Endodermal cell (in vitro differentiated cells): Measurements from ENCODE around the gene PRDM16. TPM values are rescaled to one million over a fixed set of nuclear protein-coding genes. Genes with fewer than 3 reads are reported as not detected.

Experiments
- DNase-seq: peaks from one replicate; pipeline ENCODE4 v3.0.0-alpha.2; 2017
- H3K27ac ChIP-seq: 2 replicates; pipeline ENCODE4 v1.5.1; 2013; ENCODE audit warnings: mild to moderate bottlenecking, low read depth, low read length, moderate library complexity
- H3K27me3 ChIP-seq: 2 replicates; pipeline ENCODE4 v1.6.1; 2013; ENCODE audit warnings: mild to moderate bottlenecking, low read length, moderate library complexity; ENCODE audit not compliant: insufficient read depth, control insufficient read depth, poor library complexity, severe bottlenecking
- H3K36me3 ChIP-seq: 2 replicates; pipeline ENCODE4 v1.7.0; 2013; ENCODE audit warnings: mild to moderate bottlenecking, low read length, moderate library complexity; ENCODE audit not compliant: control insufficient read depth, insufficient read depth
- H3K4me1 ChIP-seq: one replicate; pipeline ENCODE4 v1.7.0; 2013; ENCODE audit warnings: low read length; ENCODE audit not compliant: control insufficient read depth, insufficient read depth
- H3K4me3 ChIP-seq: 2 replicates; pipeline ENCODE4 v1.5.1; 2013; ENCODE audit warnings: mild to moderate bottlenecking, low read length, moderate library complexity
- H3K9ac ChIP-seq: 2 replicates; pipeline ENCODE4 v1.6.1; 2013; ENCODE audit warnings: mild to moderate bottlenecking, low read length, moderate library complexity; ENCODE audit not compliant: poor library complexity, severe bottlenecking; ENCODE audit errors: extremely low read depth
- H3K9me3 ChIP-seq: 2 replicates; pipeline ENCODE4 v1.6.1; 2013; ENCODE audit warnings: mild to moderate bottlenecking, low read length, moderate library complexity; ENCODE audit not compliant: control insufficient read depth
- H3K27ac Mint-ChIP-seq: 2 replicates; pipeline ENCODE4 v1.8.0; 2020; ENCODE audit warnings: mixed read lengths
- H3K27me3 Mint-ChIP-seq: 2 replicates; pipeline ENCODE4 v1.8.0; 2021; ENCODE audit warnings: mild to moderate bottlenecking, mixed read lengths; ENCODE audit not compliant: insufficient read depth
- H3K36me3 Mint-ChIP-seq: 2 replicates; pipeline ENCODE4 v1.8.0; 2020; ENCODE audit warnings: low read depth, mixed read lengths
- H3K4me1 Mint-ChIP-seq: 2 replicates; pipeline ENCODE4 v1.8.0; 2020; ENCODE audit warnings: mixed read lengths
- H3K4me3 Mint-ChIP-seq: 2 replicates; pipeline ENCODE4 v1.8.0; 2020; ENCODE audit warnings: mild to moderate bottlenecking, moderate library complexity, mixed read lengths
- H3K9me3 Mint-ChIP-seq: 2 replicates; pipeline ENCODE4 v1.8.0; 2020; ENCODE audit warnings: mild to moderate bottlenecking, mixed read lengths
- CTCF ChIP-seq: fragments of 200-600 bp; sonication (generic); conservative IDR thresholded peaks from 2 replicates; pipeline ENCODE4 v1.5.0; 2021; ENCODE audit warnings: antibody characterized with exemption, mild to moderate bottlenecking
- WGBS, 2 experiments: methylation state at CpG; one replicate each; pipeline versions ENCODE4 v1.1.5 to v1.1.7; 2013; ENCODE audit warnings: missing lambda C conversion rate in 2 of 2, mixed read lengths in 1 of 2; ENCODE audit not compliant: insufficient coverage in 1 of 2, insufficient read length in 1 of 2; 5-methylcytosine and 5-hydroxymethylcytosine counted together
- total RNA-seq, 2 donors: library from RNA; stranded (reverse); fragmentation: NEBNext Ultra II Directional in 1 of 2; extraction: Animal tissue kit (Norgen Biotek cat#: 25700) in 1 of 2; gene quantifications; 2 replicates in 1 of 2; 3 replicates in 1 of 2; pipeline ENCODE4 v1.2.1, GENCODE V29; 2021

Gene PRDM16
- total RNA-seq, 2 donors from 2014 or later, result 2.1 to 4.0 TPM

- no peak overlapping the region for H3K9ac ChIP-seq
- H3K4me1 ChIP-seq, result no peaks in the 10 kb centered on the region
- DNase-seq, result no peak
- H3K27ac ChIP-seq, result no peak overlapping the region
- TF ChIP-seq CTCF, result no peak
- 88 to 92% methylated on average over 6 to 12 of the region's 12 CpGs for WGBS, 2 experiments
- Mint-ChIP-seq H3K36me3 (no peaks in the 10 kb centered on the region), H3K27ac (no peak overlapping the region), H3K4me1 (peaks cover 2% of the 10 kb centered on the region), H3K4me3 (no peak overlapping the region), H3K9me3 (no peaks in the 10 kb centered on the region), H3K27me3 (no peaks in the 10 kb centered on the region)
- no peaks in the 10 kb centered on the region for H3K36me3 ChIP-seq
- H3K4me3 ChIP-seq, result no peak overlapping the region
- H3K9me3 ChIP-seq, result no peaks in the 10 kb centered on the region
- no peaks in the 10 kb centered on the region for H3K27me3 ChIP-seq
These were observed 220.5 kb downstream of the PRDM16 start for GRCh38 chr1:3289502-3289901.

GRCh38 chr1:3290438-3290837 lies 221.4 kb downstream of the PRDM16 start:
- Mint-ChIP-seq H3K27ac (no peak overlapping the region), H3K36me3 (no peaks in the 10 kb centered on the region), H3K4me3 (no peak overlapping the region), H3K27me3 (no peaks in the 10 kb centered on the region), H3K9me3 (no peaks in the 10 kb centered on the region), H3K4me1 (peaks cover 2% of the 10 kb centered on the region)
- WGBS, 2 experiments, result 89 to 92% methylated on average over 15 to 17 of the region's 17 CpGs
- DNase-seq, result no peak
- Histone ChIP-seq H3K9me3 (no peaks in the 10 kb centered on the region), H3K9ac (no peak overlapping the region), H3K27me3 (no peaks in the 10 kb centered on the region), H3K36me3 (no peaks in the 10 kb centered on the region), H3K4me3 (no peak overlapping the region), H3K27ac (no peak overlapping the region), H3K4me1 (no peaks in the 10 kb centered on the region)
- no peak for TF ChIP-seq CTCF

GRCh38 chr1:3290915-3291314 lies 221.9 kb downstream of the PRDM16 start:
- H3K4me1 ChIP-seq, result no peaks in the 10 kb centered on the region
- H3K4me3 ChIP-seq, result no peak overlapping the region
- DNase-seq, result no peak
- H3K9ac ChIP-seq, result no peak overlapping the region
- Mint-ChIP-seq H3K36me3 (no peaks in the 10 kb centered on the region), H3K9me3 (no peaks in the 10 kb centered on the region), H3K27ac (no peak overlapping the region), H3K4me3 (no peak overlapping the region), H3K4me1 (peaks cover 1% of the 10 kb centered on the region), H3K27me3 (no peaks in the 10 kb centered on the region)
- H3K27me3 ChIP-seq, result no peaks in the 10 kb centered on the region
- TF ChIP-seq CTCF, result no peak
- WGBS, 2 experiments, result 91 to 94% methylated on average over 4 to 15 of the region's 15 CpGs
- no peaks in the 10 kb centered on the region for H3K9me3 ChIP-seq
- no peak overlapping the region for H3K27ac ChIP-seq
- no peaks in the 10 kb centered on the region for H3K36me3 ChIP-seq
